H9 (cell line): ENCODE measurements around the gene AQP3. TPM values are rescaled to one million over a fixed set of nuclear protein-coding genes. Genes with fewer than 3 reads are reported as not detected.

ENCODE experiments used
- DNase-seq: peaks from one replicate; pipeline ENCODE4 v3.0.0-alpha.2; 2017
- H2AFZ ChIP-seq: one replicate; pipeline ENCODE4 v1.6.1; 2013; ENCODE audit warnings: mild to moderate bottlenecking, low read length, control low read depth, moderate library complexity
- H2AK5ac ChIP-seq: 2 replicates; pipeline ENCODE4 v1.6.1; 2013; ENCODE audit warnings: low read length, control low read depth, mixed read lengths; ENCODE audit not compliant: insufficient read length
- H2BK120ac ChIP-seq: one replicate; pipeline ENCODE4 v1.6.1; 2013; ENCODE audit warnings: low read depth, mild to moderate bottlenecking, low read length, control low read depth, inconsistent platforms; ENCODE audit not compliant: poor library complexity, severe bottlenecking
- H2BK12ac ChIP-seq: 2 replicates; pipeline ENCODE4 v1.6.1; 2013; ENCODE audit warnings: low read length, control low read depth, mixed read lengths, low read depth; ENCODE audit not compliant: insufficient read length
- H2BK15ac ChIP-seq: 2 replicates; pipeline ENCODE4 v1.6.1; 2013; ENCODE audit warnings: low read depth, low read length, control low read depth
- H2BK20ac ChIP-seq: one replicate; pipeline ENCODE4 v1.6.1; 2013; ENCODE audit warnings: low read depth, mild to moderate bottlenecking, low read length, control low read depth, inconsistent platforms; ENCODE audit not compliant: poor library complexity, severe bottlenecking
- H2BK5ac ChIP-seq: 2 replicates; pipeline ENCODE4 v1.6.1; 2013; ENCODE audit warnings: low read length, control low read depth, mixed read lengths; ENCODE audit not compliant: insufficient read length
- H3K14ac ChIP-seq: 2 replicates; pipeline ENCODE4 v1.6.1; 2013; ENCODE audit warnings: low read length, control low read depth; ENCODE audit not compliant: insufficient read depth
- H3K18ac ChIP-seq: 2 replicates; pipeline ENCODE4 v1.6.1; 2013; ENCODE audit warnings: low read depth, mild to moderate bottlenecking, mixed read lengths, low read length, control low read depth; ENCODE audit not compliant: insufficient read length
- H3K23ac ChIP-seq: 2 replicates; pipeline ENCODE4 v1.6.1; 2013; ENCODE audit warnings: low read length, control low read depth, mixed read lengths, low read depth; ENCODE audit not compliant: insufficient read length
- H3K23me2 ChIP-seq: 2 replicates; pipeline ENCODE4 v1.6.1; 2013; ENCODE audit warnings: low read depth, mild to moderate bottlenecking, mixed read lengths, low read length, control low read depth; ENCODE audit not compliant: insufficient read length, poor library complexity, severe bottlenecking
- H3K27ac ChIP-seq: 2 replicates; pipeline ENCODE4 v1.5.1; 2013; ENCODE audit warnings: low read length, control low read depth, mixed read lengths, low read depth; ENCODE audit not compliant: insufficient read length
- H3K27me3 ChIP-seq: 2 replicates; pipeline ENCODE4 v1.6.1; 2013; ENCODE audit warnings: low read length, control low read depth, inconsistent platforms; ENCODE audit not compliant: insufficient read depth
- H3K4ac ChIP-seq: 2 replicates; pipeline ENCODE4 v1.6.1; 2013; ENCODE audit warnings: low read depth, mild to moderate bottlenecking, control low read depth, inconsistent platforms, low read length, moderate library complexity
- H3K4me1 ChIP-seq: 2 replicates; pipeline ENCODE4 v1.6.1; 2013; ENCODE audit warnings: low read length, control low read depth, inconsistent platforms; ENCODE audit not compliant: insufficient read depth
- H3K4me2 ChIP-seq: 2 replicates; pipeline ENCODE4 v1.6.1; 2013; ENCODE audit warnings: low read length, control low read depth, mixed read lengths; ENCODE audit not compliant: insufficient read length, insufficient read depth
- H3K56ac ChIP-seq: 2 replicates; pipeline ENCODE4 v1.6.1; 2013; ENCODE audit warnings: low read depth, mild to moderate bottlenecking, mixed read lengths, low read length, control low read depth; ENCODE audit not compliant: insufficient read length
- H3K79me1 ChIP-seq: 2 replicates; pipeline ENCODE4 v1.6.1; 2013; ENCODE audit warnings: low read depth, mild to moderate bottlenecking, moderate library complexity, low read length, control low read depth, inconsistent platforms; ENCODE audit not compliant: insufficient read depth, poor library complexity, severe bottlenecking
- H3K79me2 ChIP-seq: 2 replicates; pipeline ENCODE4 v1.6.1; 2013; ENCODE audit warnings: low read length, control low read depth, inconsistent platforms; ENCODE audit not compliant: insufficient read depth
- H3K9ac ChIP-seq: 2 replicates; pipeline ENCODE4 v1.6.1; 2013; ENCODE audit warnings: low read length, control low read depth, mixed read lengths; ENCODE audit not compliant: insufficient read length; ENCODE audit errors: extremely low read depth
- H3K9me3 ChIP-seq: one replicate; pipeline ENCODE4 v1.6.1; 2013; ENCODE audit warnings: low read depth, low read length, inconsistent platforms; ENCODE audit not compliant: control insufficient read depth
- H3T11ph ChIP-seq: one replicate; pipeline ENCODE4 v1.6.1; 2013; ENCODE audit warnings: mild to moderate bottlenecking, low read length, control low read depth, inconsistent platforms
- H4K20me1 ChIP-seq: one replicate; pipeline ENCODE4 v1.6.1; 2013; ENCODE audit not compliant: control insufficient read depth, insufficient read length, insufficient read depth
- H4K5ac ChIP-seq: 2 replicates; pipeline ENCODE4 v1.6.1; 2013; ENCODE audit warnings: low read depth, mild to moderate bottlenecking, mixed read lengths, low read length, control low read depth; ENCODE audit not compliant: insufficient read length
- H4K8ac ChIP-seq: replicated peaks from 2 replicates; pipeline ENCODE4 v1.6.1; 2013; ENCODE audit warnings: low read length, control low read depth, mixed read lengths, low read depth; ENCODE audit not compliant: insufficient read length
- H4K91ac ChIP-seq: 2 replicates; pipeline ENCODE4 v1.6.1; 2013; ENCODE audit warnings: low read depth, mild to moderate bottlenecking, moderate library complexity, mixed read lengths, low read length, control low read depth; ENCODE audit not compliant: insufficient read length
- H3K27ac Mint-ChIP-seq, 3 experiments: 2 replicates in 2 of 3; 3 replicates in 1 of 3; pipeline ENCODE4 v1.8.0; 2020 to 2021; ENCODE audit warnings: mixed read lengths in 3 of 3, mild to moderate bottlenecking in 1 of 3, moderate library complexity in 1 of 3
- H3K27me3 Mint-ChIP-seq: 2 replicates; pipeline ENCODE4 v1.8.0; 2021; ENCODE audit warnings: low read depth, mild to moderate bottlenecking, moderate library complexity, mixed read lengths
- H3K36me3 Mint-ChIP-seq, 3 experiments: 2 replicates in 2 of 3; 3 replicates in 1 of 3; pipeline ENCODE4 v1.8.0; 2020 to 2021; ENCODE audit warnings: low read depth in 3 of 3, mixed read lengths in 3 of 3; ENCODE audit not compliant: insufficient read depth in 1 of 3
- H3K4me1 Mint-ChIP-seq, 2 experiments: 2 replicates each; pipeline ENCODE4 v1.8.0; 2020; ENCODE audit warnings: mixed read lengths in 2 of 2
- H3K4me3 Mint-ChIP-seq, 2 experiments: 2 replicates in 1 of 2; 3 replicates in 1 of 2; pipeline ENCODE4 v1.8.0; 2020 to 2021; ENCODE audit warnings: mild to moderate bottlenecking in 2 of 2, mixed read lengths in 2 of 2, moderate library complexity in 1 of 2
- H3K9me3 Mint-ChIP-seq, 2 experiments: 2 replicates in 1 of 2; 3 replicates in 1 of 2; pipeline ENCODE4 v1.8.0; 2020; ENCODE audit warnings: mild to moderate bottlenecking in 2 of 2, mixed read lengths in 2 of 2, moderate library complexity in 1 of 2
- WGBS: extraction: QIAGEN DNeasy Blood & Tissue Kit; methylation state at CpG from one replicate; pipeline ENCODE4 v1.1.7; 2013; ENCODE audit warnings: missing lambda C conversion rate, low lambda C conversion rate, mixed read lengths; ENCODE audit not compliant: insufficient read length; ENCODE audit errors: extremely low coverage; 5-methylcytosine and 5-hydroxymethylcytosine counted together
- total RNA-seq: library from RNA; stranded (reverse); gene quantifications from 2 replicates; pipeline ENCODE4 v1.2.1, GENCODE V29; 2021
- TF ChIP-seq, protein P1 (sequence below): fragments of 200-600 bp; sonication (generic); conservative IDR thresholded peaks from 3 replicates; pipeline ENCODE4 v1.8.0; 2021; ENCODE audit warnings: antibody characterized with exemption, mild to moderate bottlenecking

AQP3 gene
- total RNA-seq, 1 experiment from 2014 or later, result 1.6 TPM

GRCh38 chr9:33473643-33474352 is 26.4 kb upstream of the AQP3 start, which contains the start of gene NOL6:
NOL6 (minus strand) TSS chr9:33473924; CDS start chr9:33473842, 82 bp downstream.
- H2AK5ac ChIP-seq, result no peak within 1 kb of the TSS
- H2BK15ac ChIP-seq, result no peak within 1 kb of the TSS
- H3K23me2 ChIP-seq, result peaks cover 6% of the 10 kb centered on the region
- H4K20me1 ChIP-seq, result no peaks in the 10 kb centered on the region
- 0 out of 2 replicates have a peak, but pooled peaks cover 2% of the 10 kb centered on the region for H3K4me1 ChIP-seq
- no peak within 1 kb of the TSS for H4K8ac ChIP-seq
- DNase-seq, result peak; percentile 98
- TF ChIP-seq, protein P1, sequence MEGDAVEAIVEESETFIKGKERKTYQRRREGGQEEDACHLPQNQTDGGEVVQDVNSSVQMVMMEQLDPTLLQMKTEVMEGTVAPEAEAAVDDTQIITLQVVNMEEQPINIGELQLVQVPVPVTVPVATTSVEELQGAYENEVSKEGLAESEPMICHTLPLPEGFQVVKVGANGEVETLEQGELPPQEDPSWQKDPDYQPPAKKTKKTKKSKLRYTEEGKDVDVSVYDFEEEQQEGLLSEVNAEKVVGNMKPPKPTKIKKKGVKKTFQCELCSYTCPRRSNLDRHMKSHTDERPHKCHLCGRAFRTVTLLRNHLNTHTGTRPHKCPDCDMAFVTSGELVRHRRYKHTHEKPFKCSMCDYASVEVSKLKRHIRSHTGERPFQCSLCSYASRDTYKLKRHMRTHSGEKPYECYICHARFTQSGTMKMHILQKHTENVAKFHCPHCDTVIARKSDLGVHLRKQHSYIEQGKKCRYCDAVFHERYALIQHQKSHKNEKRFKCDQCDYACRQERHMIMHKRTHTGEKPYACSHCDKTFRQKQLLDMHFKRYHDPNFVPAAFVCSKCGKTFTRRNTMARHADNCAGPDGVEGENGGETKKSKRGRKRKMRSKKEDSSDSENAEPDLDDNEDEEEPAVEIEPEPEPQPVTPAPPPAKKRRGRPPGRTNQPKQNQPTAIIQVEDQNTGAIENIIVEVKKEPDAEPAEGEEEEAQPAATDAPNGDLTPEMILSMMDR, result no peak
- no peak within 1 kb of the TSS for H3K27ac ChIP-seq
- no peak within 1 kb of the TSS for H3K56ac ChIP-seq
- peak within 1 kb of the TSS; percentile 99 for H3K4me2 ChIP-seq
- H3T11ph ChIP-seq, result no peak within 1 kb of the TSS
- H2BK5ac ChIP-seq, result no peak within 1 kb of the TSS
- peaks cover 4% of the 10 kb centered on the region for H3K79me1 ChIP-seq
- H3K27me3 Mint-ChIP-seq, result no peaks in the 10 kb centered on the region
- H3K27ac Mint-ChIP-seq, result peak within 1 kb of the TSS; percentile 86 to 98 (median 89); a peak in 5 of 7 replicates
- no peak within 1 kb of the TSS for H3K23ac ChIP-seq
- no peak within 1 kb of the TSS for H2BK20ac ChIP-seq
- no CpG with 5 or more reads among the region's 32 CpGs for WGBS
- no peak within 1 kb of the TSS for H2BK120ac ChIP-seq
- H3K36me3 Mint-ChIP-seq, result peaks cover 24 to 39% (median 33%) of the 10 kb centered on the region in 3 experiments; a peak in 6 of 7 replicates
- peak within 1 kb of the TSS; percentile 87 for H3K9ac ChIP-seq
- H3K14ac ChIP-seq, result no peak within 1 kb of the TSS; the same call in 1 of the 2 replicates
- H2AFZ ChIP-seq, result no peak within 1 kb of the TSS
- H3K4me3 Mint-ChIP-seq, result peak within 1 kb of the TSS; percentile 98 to 100
- H4K91ac ChIP-seq, result no peak within 1 kb of the TSS
- no peak within 1 kb of the TSS for H3K4ac ChIP-seq
- H4K5ac ChIP-seq, result no peak within 1 kb of the TSS
- H3K4me1 Mint-ChIP-seq, result peaks cover 11 to 12% of the 10 kb centered on the region in 2 experiments; a peak in 3 of 4 replicates
- H3K27me3 ChIP-seq, result no peaks in the 10 kb centered on the region
- no peaks in the 10 kb centered on the region for H3K9me3 ChIP-seq
- H3K79me2 ChIP-seq, result peaks cover 11% of the 10 kb centered on the region
- no peak within 1 kb of the TSS for H3K18ac ChIP-seq
- no peaks in the 10 kb centered on the region; a peak in 1 of 5 replicates for H3K9me3 Mint-ChIP-seq
- H2BK12ac ChIP-seq, result no peak within 1 kb of the TSS
